ENCODE data around the gene CNOT8. TPM values are rescaled to one million over a fixed set of nuclear protein-coding genes. Genes with fewer than 3 reads are reported as not detected.

Gene CNOT8
- total RNA-seq, 2 experiments from 2014 or later = 52.4 to 79.4 TPM

DNA sequence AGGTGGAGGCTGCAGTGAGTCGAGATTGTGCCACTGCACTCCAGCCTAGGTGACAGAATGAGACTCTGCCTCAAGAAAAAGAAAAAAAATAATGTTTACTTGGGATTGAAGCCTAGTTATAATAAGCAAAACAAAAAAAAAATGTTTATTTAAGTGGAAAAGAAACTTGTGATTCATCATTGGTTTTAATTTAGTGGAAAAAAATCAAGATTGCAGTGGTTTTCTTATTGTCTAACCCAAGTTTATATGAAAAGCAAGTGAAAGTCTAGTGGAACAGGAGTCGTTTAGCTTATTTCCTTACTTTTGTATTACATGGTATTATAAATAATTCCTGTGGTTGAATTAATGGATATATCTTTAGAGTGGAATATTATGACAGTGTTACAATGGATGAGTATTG, 8.4 kb downstream of the CNOT8 start:
- CTCF ChIA-PET (ENCODE audit: unreplicated experiment) = no interaction called here
- Histone ChIP-seq H3K27ac (ENCODE audit: low read depth, low read length, poor library complexity, severe bottlenecking) (no peak overlapping the region), H2AFZ (ENCODE audit: low read length) (no peak overlapping the region), H3K4me2 (ENCODE audit: low read length) (no peak overlapping the region), H3K9me3 (ENCODE audit: low read length) (no peaks in the 10 kb centered on the region; the same call in 1 of the 2 replicates), H4K20me1 (ENCODE audit: insufficient read depth, low read length) (0 out of 2 replicates have a peak, but pooled peaks cover 9% of the 10 kb centered on the region), H3K4me1 (ENCODE audit: insufficient read depth, low read length, poor library complexity, severe bottlenecking) (peaks cover 11% of the 10 kb centered on the region), H3K79me2 (ENCODE audit: insufficient read depth, low read depth, low read length) (peaks cover 44% of the 10 kb centered on the region), H3K9me2 (ENCODE audit: insufficient read depth, low read length) (no peaks in the 10 kb centered on the region), H3K36me3 (ENCODE audit: insufficient read depth, low read length) (peaks cover 96% of the 10 kb centered on the region), H3K4me3 (ENCODE audit: low read depth, low read length, poor library complexity, severe bottlenecking) (no peak overlapping the region)
- no TSS peak for BruUV-seq (replicated peaks)
- DNase-seq (ENCODE audit: low spot score) = no peak
- TF ChIP-seq CTCF (conservative IDR thresholded peaks at IDR 0.05; ENCODE audit: low read length) (no peak), EZH2phosphoT487 (IDR thresholded peaks at IDR 0.05; ENCODE audit: borderline replicate concordance, low read depth, low read length) (no peak)
- POLR2A ChIA-PET = interaction anchor here (0.7 kb wide), 1 partner anchor 108 kb away, joined by 3 read pairs; no protein-coding TSS in a partner anchor
- intact Hi-C loops (cut with micrococcal nuclease; ENCODE audit: unreplicated experiment) = no loop called here

DNA sequence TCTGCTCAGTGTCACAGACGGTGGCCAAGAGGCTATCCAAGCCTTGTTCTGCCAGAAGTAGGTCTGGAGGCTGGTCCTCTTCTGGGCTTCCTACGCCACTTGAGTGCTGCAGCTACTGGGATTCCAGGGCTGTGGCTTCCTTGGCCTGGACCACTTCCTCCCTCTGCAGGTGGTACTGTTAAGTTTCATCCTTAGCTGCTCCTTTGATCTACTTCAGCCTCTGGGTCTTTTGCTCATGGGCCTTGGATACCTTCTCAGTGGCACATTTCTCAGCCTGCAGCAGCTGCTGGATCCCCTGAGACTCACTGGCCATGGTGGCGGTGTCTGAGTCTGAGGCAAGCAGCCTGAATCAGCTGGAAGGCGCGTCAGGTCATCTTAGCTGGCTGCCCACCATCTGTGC, 10.3 kb downstream of the CNOT8 start:
- peaks cover 26% of the 10 kb centered on the region for H3K79me2 ChIP-seq (ENCODE audit: insufficient read depth, low read depth, low read length)
- H3K9me3 ChIP-seq (ENCODE audit: low read length) = no peaks in the 10 kb centered on the region; the same call in 1 of the 2 replicates
- ChIA-PET POLR2A (no interaction called here), CTCF (ENCODE audit: unreplicated experiment) (interaction anchor here (0.6 kb wide), 1 partner anchor 16 kb away, joined by 3 read pairs; no protein-coding TSS in a partner anchor)
- intact Hi-C loops (cut with micrococcal nuclease; ENCODE audit: unreplicated experiment) = no loop called here
- DNase-seq (ENCODE audit: low spot score) = peak; percentile 7
- H3K9me2 ChIP-seq (ENCODE audit: insufficient read depth, low read length) = no peaks in the 10 kb centered on the region
- no peak overlapping the region for H2AFZ ChIP-seq (ENCODE audit: low read length)
- H3K4me2 ChIP-seq (ENCODE audit: low read length) = no peak overlapping the region
- no peaks in the 10 kb centered on the region for H4K20me1 ChIP-seq (ENCODE audit: insufficient read depth, low read length)
- TF ChIP-seq CTCF (conservative IDR thresholded peaks at IDR 0.05; ENCODE audit: low read length) (0 out of 2 replicates have a peak, but pooled peaks have one; percentile 36), EZH2phosphoT487 (IDR thresholded peaks at IDR 0.05; ENCODE audit: borderline replicate concordance, low read depth, low read length) (no peak)
- no peaks in the 10 kb centered on the region for H3K4me1 ChIP-seq (ENCODE audit: insufficient read depth, low read length, poor library complexity, severe bottlenecking)
- peaks cover 95% of the 10 kb centered on the region for H3K36me3 ChIP-seq (ENCODE audit: insufficient read depth, low read length)
- H3K27ac ChIP-seq (ENCODE audit: low read depth, low read length, poor library complexity, severe bottlenecking) = no peak overlapping the region
- no peak overlapping the region for H3K4me3 ChIP-seq (ENCODE audit: low read depth, low read length, poor library complexity, severe bottlenecking)
- no TSS peak for BruUV-seq (replicated peaks)

DNA sequence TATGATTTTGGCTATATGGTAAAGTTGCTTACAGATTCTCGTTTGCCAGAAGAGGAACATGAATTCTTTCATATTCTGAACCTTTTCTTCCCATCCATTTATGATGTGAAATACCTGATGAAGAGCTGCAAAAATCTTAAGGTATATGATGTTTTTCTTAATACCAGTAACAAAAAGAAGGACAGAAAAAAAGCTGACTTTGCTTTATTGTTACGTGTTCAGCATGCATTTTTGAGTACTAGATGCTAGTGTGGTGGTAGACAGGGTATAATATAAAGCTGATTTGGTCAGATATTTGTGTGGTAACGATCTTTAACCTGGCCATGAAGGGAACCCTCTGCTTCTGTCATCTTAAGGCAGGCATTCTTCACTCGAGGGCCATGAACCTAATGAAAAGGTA, 13.3 kb downstream of the CNOT8 start:
- Histone ChIP-seq H3K9me2 (ENCODE audit: insufficient read depth, low read length) (no peaks in the 10 kb centered on the region), H3K27ac (ENCODE audit: low read depth, low read length, poor library complexity, severe bottlenecking) (no peak overlapping the region), H3K4me3 (ENCODE audit: low read depth, low read length, poor library complexity, severe bottlenecking) (no peak overlapping the region), H3K4me1 (ENCODE audit: insufficient read depth, low read length, poor library complexity, severe bottlenecking) (no peaks in the 10 kb centered on the region), H4K20me1 (ENCODE audit: insufficient read depth, low read length) (no peaks in the 10 kb centered on the region), H3K4me2 (ENCODE audit: low read length) (no peak overlapping the region), H3K79me2 (ENCODE audit: insufficient read depth, low read depth, low read length) (no peaks in the 10 kb centered on the region), H2AFZ (ENCODE audit: low read length) (no peak overlapping the region), H3K9me3 (ENCODE audit: low read length) (no peaks in the 10 kb centered on the region), H3K36me3 (ENCODE audit: insufficient read depth, low read length) (peaks cover 95% of the 10 kb centered on the region)
- intact Hi-C loops (cut with micrococcal nuclease; ENCODE audit: unreplicated experiment) = no loop called here
- no peak for DNase-seq (ENCODE audit: low spot score)
- CTCF ChIA-PET (ENCODE audit: unreplicated experiment) = no interaction called here
- BruUV-seq (replicated peaks) = no TSS peak
- TF ChIP-seq CTCF (conservative IDR thresholded peaks at IDR 0.05; ENCODE audit: low read length) = no peak
- TF ChIP-seq EZH2phosphoT487 (IDR thresholded peaks at IDR 0.05; ENCODE audit: borderline replicate concordance, low read depth, low read length) = no peak
- POLR2A ChIA-PET = interaction anchor here (0.7 kb wide), 1 partner anchor 17 kb away, joined by 3 read pairs; no protein-coding TSS in a partner anchor

Data from OCI-LY7 (cell line).